Measurements from ENCODE around the gene GPAT3.
"Not testable (repeated sequence)": the region's sequence is repeated elsewhere in the genome, so short reads cannot be mapped to it uniquely, and the experiment has no call there.

The GPAT3 gene

DNA sequence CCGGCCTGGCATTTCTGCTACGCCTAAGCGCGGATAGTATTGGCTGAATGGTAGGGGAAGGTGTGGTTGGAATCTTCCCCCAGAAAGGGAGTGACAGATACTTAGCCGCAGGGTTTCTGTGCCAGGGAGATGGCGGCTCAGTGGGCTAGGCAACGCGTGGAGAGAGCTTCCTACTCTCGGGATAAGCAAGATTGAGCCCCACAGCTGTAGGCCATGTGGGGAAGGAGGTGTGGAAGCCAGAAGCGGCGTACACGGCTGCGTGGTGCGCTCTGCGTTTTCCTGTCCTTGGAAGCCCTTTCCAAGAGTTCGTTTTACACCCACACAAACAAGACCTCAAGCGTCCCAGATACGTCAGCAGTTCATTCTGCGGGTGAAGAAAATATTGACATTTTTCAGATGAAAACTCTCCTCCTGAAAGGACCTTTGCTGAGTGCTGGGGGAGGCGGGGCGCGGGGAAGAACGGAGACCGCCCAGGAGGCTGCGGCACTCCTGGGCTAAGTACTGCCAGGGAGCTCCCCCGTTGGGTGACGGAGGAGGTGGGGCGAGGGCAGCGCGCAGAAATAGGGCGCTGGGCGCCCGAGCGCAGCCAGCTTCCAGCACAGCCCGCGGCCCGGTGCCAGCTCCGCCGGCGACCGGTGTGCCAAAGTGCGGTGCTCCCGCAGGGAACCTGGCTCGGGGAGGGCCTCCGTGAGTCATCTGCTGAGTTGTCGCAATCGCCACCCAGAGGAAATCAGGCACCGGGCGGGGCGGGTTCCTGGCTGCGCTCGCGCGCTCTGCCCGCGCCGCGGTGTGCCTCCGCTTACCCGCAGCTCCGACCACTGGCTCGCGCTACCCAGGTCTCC is at the start of gene GPAT3:
TSS of gene GPAT3 (plus strand) at position 589 of the 842 bp plus-strand sequence. CDS start 515 bp downstream, outside the sequence.
- DNase-seq, result peak; percentile 62

DNA sequence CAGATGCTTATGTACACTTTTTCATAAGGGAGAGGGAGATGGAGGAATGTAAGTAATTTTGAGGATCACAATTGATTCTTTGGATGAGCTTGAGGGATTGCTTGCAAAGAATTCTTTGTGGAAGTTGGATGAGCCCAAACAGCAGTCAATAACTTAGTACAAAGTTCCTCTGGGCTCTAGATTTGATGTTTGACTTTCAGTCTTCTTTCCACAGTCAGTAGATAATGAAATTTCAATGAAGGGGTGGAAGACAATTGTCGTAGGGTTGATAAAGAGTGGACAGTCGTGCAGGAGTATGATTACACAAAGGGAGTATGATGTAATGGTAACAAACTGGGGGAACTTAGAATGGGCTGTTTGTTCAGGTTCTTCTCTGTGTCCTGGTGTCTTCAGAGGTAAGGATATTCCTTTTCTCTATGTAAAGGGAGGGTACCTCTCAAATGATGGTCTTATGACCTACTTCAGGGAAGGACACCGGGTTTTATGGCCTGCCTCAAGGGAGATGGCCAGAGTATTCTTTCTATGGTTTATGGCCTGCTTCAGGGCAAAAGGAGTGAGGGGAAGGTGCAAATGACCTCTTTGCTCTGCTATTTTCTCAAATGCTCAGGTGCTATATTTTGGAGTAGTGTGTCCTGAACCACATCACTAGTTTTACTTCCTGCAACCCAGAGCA is 49.3 kb upstream of the GPAT3 start:
- DNase-seq, result no peak

DNA sequence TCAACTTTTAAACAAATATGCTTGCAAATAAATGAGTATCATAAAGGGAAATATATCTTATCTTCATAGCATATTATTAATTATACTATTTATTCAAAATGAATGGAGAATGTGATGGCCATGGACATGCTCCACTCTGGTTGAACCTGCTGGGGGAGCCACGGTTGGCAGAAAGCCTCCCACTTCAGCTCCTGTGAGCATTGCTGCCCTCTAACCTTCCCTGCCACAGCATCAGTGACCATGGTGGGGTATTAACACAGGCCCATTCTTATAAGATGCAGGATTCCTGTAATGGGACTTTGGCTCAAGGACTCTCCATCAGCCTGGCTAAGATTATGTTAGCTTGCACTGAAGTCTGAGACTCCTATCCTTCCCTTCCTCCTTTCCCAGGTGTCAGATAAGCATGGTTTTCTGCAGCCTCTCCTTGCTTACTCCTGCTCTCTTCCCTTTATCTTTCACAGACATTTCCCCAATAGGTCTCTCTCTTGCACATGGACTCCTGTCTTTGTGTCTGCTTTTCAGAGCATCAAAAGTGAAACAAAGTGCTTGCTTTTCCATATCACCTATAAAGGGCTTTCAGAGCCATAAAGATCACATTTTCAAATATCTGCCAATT is 46.1 kb upstream of the GPAT3 start:
- DNase-seq, result no peak

DNA sequence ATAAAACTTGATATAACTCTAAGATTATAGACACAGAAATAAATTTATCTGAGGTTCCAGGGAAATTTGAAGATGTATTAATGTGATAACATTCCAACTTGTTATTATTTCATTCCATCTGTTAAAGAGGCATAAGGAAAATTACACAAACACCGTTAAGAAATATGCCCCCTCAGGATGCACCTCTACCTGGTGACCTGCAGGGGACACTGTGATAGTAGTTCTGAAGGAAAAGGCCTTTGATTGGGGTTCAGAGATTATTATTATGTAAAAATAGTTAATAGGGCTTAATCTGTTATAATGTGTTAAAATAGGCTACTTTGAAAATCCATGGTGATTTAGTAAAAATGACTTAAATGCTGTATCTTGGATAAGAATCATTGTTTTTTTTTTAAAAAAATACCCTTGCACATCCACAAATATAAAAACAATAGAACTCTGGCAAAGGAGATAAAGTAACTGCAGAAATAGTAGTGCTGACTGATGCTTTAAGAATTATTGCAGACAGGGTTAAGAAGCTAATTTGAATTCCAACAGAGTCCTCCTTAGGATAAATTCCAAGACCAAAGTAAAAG is 44.9 kb upstream of the GPAT3 start:
- DNase-seq, result no peak

DNA sequence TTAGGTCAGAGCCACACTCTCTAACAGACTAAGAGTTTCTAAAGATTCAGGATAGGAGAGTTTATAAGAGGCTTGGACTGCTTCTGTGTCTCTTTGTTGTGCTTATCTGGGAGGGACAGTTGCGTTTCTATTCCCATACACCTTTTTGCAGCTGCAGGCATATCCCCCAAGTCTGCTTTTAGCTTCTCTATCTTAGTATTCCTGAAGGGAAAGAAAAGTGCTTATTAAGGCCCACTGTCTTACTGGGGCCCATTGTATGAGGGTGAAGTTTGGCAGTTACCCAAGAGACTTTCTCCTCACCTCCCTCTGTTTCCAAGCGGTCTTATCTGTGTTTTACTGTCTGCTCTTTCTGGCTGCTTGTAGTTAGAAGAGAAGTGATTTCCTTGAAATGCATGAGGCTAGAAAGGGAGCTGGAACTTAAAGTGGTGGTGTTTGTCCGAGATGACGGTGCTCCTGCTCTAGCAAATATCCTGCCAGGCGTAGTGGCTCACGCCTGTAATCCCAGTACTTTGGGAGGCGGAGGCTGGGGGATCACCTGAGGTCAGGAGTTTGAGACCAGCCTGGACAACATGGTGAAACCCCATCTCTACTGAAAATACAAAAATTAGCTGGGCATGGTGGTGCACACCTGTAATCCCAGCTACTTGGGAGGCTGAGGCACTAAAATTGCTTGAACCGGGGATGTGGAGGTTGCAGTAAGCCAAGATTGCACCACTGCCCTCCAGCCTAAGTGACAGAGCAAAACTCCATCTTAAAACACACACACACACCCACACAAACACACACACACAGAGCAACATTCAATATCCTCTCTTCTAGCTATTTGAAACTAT is 39.6 kb upstream of the GPAT3 start:
- not testable (repeated sequence) for DNase-seq

DNA sequence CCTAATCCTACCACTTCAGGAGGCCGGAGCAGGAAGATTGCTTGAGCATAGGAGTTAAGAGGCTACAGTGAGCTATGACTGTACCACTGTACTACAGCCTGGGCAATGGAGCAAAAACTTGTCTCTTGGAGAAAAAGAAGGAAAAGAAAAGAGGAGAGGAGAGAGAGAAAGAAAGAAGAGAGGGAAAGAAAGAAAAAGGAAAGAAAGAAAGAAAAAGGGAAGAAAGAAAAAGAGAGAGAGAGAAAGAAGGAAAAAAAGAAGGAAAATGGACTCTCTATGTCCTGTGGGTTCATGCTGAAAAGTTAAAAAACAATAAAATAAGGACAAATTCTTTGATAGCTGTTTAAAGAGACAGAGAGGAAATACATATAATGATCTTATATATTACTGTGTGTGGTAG is 37.7 kb upstream of the GPAT3 start:
- DNase-seq, result no peak

DNA sequence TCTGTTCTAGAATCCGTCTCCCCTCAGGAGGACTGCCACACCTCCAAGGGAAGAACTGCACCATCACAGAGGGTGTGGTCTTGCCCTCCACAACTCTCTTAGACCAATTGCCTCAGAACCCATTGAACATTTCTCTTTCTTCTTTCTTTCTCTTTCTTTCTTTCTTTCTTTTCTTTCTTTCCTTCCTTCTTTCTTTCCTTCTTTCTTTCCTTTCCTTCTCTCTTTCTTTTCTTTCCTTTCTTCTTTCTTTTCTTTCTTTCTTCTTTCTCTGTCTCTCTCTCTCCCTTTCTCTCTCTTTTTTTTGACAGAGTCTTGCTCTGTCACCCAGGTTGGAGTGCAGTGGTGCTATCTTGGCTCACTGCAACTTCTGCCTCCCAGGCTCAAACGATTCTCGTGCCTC is 34.2 kb upstream of the GPAT3 start:
- not testable (repeated sequence) for DNase-seq

DNA sequence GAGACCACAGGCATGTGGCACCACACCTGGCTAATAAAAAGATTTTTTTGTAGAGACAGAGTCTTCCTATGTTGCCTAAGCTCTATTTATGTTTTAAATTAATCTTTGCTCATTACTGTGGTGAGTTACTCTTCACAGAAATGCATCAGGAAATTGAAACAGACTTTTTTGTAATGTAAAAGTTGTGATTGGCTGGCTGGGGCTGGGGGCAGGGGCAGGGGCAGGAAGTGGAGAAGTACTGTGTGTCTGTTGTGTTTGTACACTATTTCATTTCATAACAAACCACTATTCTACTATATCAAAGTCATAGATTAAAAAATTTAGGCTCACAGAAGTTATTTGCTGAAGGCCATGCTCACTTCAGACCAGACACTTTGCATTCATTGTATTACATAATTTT is 31.9 kb upstream of the GPAT3 start:
- no peak for DNase-seq

DNA sequence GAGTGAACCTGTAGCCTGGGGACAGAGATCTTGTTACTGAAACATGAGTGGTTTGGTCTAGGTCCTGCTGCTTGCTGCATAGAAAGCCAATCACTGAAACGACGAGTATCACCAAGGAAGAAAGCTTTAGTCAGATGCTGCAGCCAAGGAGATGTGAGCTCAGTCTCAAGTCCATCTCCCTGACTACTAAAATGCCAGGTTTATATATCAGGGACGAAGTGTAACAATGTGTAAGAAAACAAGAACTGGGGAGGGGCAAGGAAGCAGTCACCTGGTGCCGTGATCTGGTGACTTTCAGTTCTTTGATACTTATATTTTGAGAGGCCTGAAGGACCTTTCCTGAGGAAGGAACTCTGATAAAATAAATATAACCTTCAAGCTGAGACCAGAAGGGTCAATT is 31.4 kb upstream of the GPAT3 start:
- no peak for DNase-seq

DNA sequence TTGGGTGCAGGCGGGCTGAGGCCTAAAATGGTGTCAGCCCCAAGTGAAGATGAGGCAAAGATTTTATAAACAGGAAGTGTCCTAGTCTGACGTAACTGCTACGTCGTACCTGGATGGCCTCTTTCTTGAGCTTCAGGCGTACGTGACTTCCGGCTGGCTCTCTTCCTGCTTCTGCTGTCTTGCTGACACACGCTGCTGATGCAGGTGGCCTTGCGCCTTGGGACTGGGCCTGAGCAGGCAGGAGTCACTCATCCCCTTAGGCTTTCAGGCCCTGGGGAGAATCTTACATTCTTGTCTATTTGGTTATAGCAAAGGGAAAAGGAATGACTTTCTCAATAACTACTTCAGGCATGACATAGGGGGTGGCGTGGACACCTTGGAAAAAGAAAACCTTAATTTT is 30.9 kb upstream of the GPAT3 start:
- no peak for DNase-seq

DNA sequence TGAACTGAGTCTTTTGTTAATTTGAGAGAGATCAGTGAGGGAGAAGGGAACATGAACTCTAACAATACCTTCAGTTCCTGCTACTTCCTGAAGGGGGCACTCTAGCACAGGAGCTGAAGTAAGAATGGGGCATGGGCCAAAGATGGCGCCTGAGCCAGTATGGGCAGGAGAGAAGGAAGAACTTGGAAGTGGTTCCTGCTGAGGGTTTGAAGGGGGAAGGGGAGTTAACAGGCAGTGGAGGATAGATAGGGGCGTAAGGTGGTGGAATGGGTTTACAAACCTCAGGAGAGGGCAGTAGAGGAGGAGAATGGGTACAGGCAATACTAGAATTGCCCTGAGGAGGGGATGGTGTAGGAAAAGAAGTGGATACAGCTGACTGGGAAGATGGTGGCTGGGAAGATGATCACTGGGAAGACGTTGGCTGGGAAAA is 26.7 kb upstream of the GPAT3 start:
- not testable (repeated sequence) for DNase-seq

DNA sequence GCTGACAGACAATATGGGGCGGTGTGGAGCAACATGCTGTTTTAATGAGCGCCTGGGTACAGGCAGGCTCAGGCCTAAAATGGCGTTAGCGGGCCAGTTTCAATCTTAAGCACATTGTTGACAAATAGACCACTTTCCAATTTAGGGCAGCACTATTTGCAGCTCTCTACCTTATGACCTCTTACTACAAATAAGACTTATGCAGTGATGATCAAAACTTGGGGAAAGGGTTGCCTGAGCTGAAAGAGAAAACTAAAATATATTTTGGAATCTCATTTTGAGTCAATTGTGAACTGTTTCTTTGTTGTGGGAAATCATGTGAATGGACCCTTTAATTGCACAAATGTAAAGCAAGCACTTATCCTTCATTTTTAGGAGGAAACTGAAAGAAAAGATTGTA is 25.5 kb upstream of the GPAT3 start:
- DNase-seq, result no peak

DNA sequence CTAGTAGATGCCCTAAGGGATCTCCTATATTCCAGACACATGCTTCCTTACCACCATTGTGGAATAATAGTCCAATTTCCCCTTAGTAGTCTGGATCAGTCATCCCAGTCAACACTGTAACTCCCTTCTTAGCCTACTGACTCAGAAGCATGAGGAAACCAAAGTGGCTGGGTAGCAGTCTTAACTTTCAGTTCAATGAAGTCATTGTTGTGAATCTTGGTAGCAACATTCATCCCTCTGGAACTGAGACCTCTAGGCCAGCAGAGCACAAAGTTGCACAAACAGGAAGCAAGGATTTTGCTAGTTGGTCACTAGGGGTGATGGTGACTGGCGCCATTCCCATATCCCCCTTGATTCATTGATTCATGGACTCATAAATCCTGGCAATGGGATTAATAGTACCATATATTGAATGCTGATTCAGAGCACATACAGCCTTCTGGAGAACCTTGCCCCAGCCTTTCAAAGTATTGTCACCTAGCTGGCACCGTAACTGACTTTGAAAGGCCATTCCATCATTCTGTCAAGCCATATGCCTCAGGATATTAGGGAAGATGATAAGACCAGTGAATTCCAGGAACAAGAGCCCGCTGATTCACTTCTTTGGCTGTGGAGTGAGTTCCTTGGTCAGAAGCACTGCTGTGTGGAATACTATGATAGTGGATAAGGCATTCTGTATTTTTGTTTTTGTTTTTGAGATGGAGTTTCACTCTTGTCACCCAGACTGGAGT is 19.7 kb upstream of the GPAT3 start:
- no peak for DNase-seq

DNA sequence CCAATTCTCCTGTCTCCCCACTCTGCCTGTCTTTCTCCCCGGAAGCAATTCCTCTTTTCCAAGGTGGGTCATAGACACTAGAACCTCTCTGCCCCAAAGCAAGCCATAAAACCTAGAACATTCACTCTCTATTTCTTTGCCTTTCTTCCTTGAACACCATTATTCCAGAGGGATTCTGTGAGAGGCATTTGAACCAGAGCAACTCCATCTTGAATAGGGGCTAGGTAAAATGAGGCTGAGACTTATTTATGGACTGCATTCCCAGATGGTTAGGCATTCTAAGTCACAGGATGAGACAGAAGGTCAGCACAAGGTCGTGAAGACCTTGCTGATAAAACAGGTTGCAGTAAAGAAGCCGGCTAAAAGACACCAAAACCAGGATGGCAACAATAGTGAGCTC is 13.7 kb upstream of the GPAT3 start:
- no peak for DNase-seq

DNA sequence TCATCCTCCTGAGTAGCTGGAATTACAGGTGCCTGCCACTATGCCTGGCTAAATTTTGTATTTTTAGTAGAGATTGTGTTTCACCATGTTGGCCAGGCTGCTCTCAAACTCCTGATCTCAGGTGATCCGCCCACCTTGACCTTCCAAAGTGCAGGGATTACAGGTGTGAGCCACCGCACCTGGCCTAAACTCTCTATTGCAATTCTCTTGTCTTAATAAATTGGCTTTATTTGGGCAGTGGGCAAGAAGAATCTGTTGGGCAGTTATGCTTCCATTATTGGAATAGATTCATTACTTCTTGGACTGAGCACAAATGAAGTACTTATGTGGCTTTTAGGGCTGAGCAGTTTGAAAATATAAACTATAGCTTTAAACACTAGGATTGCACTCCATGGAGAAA is 8.2 kb upstream of the GPAT3 start:
- DNase-seq, result no peak

DNA sequence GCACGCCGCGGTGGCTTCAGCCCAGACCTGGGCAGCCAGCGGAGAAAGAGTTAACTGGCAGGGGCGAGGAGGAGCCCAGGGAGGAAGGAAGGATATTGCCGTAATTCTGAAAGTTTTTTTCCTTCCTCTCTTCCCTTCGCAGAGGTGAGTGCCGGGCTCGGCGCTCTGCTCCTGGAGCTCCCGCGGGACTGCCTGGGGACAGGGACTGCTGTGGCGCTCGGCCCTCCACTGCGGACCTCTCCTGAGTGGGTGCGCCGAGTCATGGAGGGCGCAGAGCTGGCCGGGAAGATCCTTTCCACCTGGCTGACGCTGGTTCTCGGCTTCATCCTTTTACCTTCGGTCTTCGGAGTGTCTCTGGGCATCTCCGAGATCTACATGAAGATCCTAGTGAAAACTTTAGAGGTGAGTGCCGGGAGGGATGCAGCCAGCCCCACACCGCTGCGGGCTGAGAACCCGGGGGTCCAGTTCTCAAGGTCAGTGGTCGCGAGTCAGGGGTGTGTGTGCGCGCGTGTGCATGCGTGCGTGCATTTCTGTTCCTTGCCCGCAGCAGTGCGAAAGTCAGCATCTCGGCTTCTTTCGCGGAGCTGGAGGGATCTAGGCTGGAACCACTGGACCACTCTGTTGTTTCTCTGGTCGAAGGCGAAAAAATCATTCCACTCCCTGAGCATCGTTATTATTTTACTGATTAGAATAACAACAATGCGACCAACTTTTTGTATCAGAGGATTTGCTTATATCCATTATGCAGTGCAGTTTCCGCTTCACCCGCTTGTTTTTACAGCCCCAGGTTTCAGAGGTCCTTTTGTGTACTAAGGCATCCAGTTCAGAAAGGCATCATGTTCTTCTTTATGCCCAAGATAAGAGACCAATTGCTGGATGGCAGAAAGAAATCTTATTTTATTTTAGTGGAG is 709 bp downstream of the GPAT3 start:
- DNase-seq, result no peak

DNA sequence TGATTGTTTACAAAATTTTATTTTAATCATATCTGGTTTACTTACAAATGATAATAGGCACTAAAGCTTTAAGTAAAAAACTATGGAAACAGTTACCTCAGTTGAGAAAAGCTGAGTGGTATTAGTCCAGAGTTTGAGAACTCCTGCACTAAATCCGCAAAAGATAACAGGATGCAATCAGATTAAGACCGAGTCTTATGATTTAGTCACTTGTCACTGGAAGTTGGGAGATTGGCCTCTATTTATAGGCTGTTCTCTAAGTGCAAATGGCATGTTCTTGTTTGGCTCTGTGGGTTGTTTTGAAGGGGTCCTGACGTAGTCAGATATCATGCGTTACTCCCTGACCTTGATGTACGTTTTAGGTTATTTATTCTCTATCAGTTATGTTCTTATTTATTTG is 6.3 kb downstream of the GPAT3 start:
- no peak for DNase-seq

DNA sequence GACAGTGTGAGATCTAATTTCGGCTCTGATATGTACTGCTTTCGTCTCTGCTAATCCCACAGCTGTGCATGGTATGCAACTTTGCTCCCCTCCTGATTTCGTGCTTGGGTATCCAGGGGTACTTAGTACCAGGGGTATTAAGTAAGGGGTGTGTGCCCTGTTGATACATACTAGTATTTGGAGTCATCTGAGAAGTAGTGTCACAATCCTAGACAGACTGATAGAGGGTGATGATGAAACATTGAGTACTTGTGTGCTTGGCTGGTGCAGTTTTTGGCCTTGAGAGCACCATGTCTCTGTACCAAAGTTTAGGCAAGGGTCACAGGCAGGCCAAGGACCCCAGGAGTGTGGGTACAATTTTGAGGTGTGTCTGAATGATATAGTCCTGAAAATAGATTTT is 10.9 kb downstream of the GPAT3 start:
- DNase-seq, result no peak

DNA sequence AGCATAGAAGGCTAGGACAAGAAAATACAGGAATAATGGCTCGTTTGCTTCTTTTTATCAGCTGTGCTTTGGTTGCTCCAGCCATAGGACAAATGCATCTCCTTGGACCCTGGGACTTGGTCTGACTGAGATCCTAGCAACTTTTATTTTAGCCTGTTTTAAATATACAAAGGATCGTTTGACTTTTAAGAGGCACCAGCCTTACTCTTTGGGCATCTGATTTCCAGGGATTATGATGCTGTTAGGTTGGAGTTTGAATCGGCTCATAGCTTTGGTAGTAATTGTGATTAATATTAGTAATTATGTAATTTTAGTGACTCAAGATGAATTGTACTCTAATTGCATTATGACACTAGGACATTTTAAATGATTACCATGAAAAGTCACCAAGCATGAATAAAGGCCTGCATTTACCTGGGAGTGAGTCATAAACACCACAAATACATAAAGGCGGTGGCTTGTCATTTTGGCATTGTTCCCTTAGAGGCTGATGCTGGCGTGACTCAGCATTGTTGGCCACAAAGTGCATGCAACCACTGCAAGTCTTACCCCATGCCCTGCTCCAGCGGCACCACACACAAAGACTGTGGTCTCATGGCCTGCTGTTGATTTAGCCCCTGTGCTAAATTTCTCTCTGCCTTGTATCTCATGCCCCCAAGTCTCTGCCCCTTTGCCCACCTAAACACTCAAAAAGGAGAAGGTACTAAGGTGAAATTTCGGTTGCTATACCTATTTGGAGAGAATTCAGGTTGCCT is 12.4 kb downstream of the GPAT3 start:
- DNase-seq, result no peak

DNA sequence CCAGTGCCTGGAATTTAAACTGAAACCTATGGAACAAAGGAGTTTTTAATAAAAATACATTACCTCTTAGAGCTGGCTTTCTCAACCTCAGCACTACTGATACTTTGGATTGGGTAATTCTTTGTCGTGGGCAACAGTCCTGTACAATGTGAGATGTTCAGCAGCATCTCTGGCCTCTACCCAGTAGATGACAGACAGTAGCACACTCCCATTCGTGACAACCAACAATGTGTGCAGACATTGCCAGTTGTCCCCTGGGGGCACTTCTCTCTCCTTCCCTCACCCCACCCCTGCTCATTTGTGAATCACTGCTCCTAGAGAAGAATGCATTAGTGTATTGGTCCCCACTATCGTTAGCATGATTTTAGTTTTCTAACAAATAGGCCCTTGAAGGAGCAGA is 16.2 kb downstream of the GPAT3 start:
- DNase-seq, result no peak
